ENCODE data around the gene CLCN5. TPM values are rescaled to one million over a fixed set of nuclear protein-coding genes. Genes with fewer than 3 reads are reported as not detected.

The CLCN5 gene
- total and polyA plus RNA-seq, 10 of the 15 experiments (the other 5 are each of a cell fraction or from before 2014, with no cell fraction given): 0.33 to 3.8 (median 2.6) TPM

- ChIA-PET POLR2A (no interaction called here), RAD21 (ENCODE audit: unreplicated experiment) (interaction anchor here (1.1 to 4.5 kb wide), 2 partner anchors 34 to 37 kb away, joined by 4 to 46 read pairs; no protein-coding TSS in a partner anchor), CTCF (interaction anchor here (0.9 to 6.9 kb wide), 8 partner anchors 8 to 684 kb away, joined by 3 to 85 read pairs (median 8); partner anchors contain the start of genes CLCN5 and PPP1R3F), SMC1A (ENCODE audit: uncharacterized antibody, unreplicated experiment) (interaction anchor here (0.6 to 3.7 kb wide), 5 partner anchors 36 to 116 kb away, joined by 3 to 35 read pairs (median 4); no protein-coding TSS in a partner anchor)
- no peaks in the 10 kb centered on the region for H3K36me3 ChIP-seq (ENCODE audit: control insufficient read depth in 2 of 2, insufficient read depth in 2 of 2, low read length in 1 of 2)
- DNase-seq (ENCODE audit: low read depth, low spot score) (no peak), FAIRE-seq (peak; percentile 92), ATAC-seq (peak; percentile 39; the same call in 2 of the 3 replicates)
- no peaks in the 10 kb centered on the region for H3K9me3 ChIP-seq (replicated peaks; ENCODE audit: control insufficient read depth, insufficient read depth, low read length)
- H3K27ac ChIP-seq (ENCODE audit: control insufficient read depth, insufficient read depth): no peak overlapping the region
- WGBS (ENCODE audit: insufficient coverage, insufficient replicate concordance, low lambda C conversion rate, missing lambda C conversion rate): 2% methylated on average over 3 of the region's 3 CpGs
- H3K4me2 ChIP-seq (ENCODE audit: control insufficient read depth, insufficient read depth): no peak overlapping the region
- TF ChIP-seq BCL3 (IDR thresholded peaks at IDR 0.05; ENCODE audit: borderline replicate concordance, insufficient read depth, low read depth, low read length, poor library complexity, severe bottlenecking): no peak
- TF ChIP-seq E4F1 (IDR thresholded peaks at IDR 0.05; ENCODE audit: borderline replicate concordance, partially characterized antibody): no peak
- no peak for TF ChIP-seq FOXK2 (IDR thresholded peaks at IDR 0.05)
- TF ChIP-seq CTCF (IDR thresholded peaks at IDR 0.05 in 2 of 3, conservative IDR thresholded peaks at IDR 0.05 in 1 of 3; ENCODE audit: control insufficient read depth in 2 of 3, extremely low read depth in 1 of 3, insufficient read depth in 1 of 3, low read depth in 3 of 3, low read length in 3 of 3): peak; percentile 36 to 53 (median 46)
- TF ChIP-seq KLF5 (IDR thresholded peaks at IDR 0.05; ENCODE audit: partially characterized antibody): no peak
- no peak for TF ChIP-seq ASH2L (IDR thresholded peaks at IDR 0.05; ENCODE audit: borderline replicate concordance, low read depth)
- TF ChIP-seq RAD21 (IDR thresholded peaks at IDR 0.05; ENCODE audit: insufficient read depth, low read depth, low read length): peak; percentile 44
- peak; percentile 34; the same call in 1 of the 2 replicates for TF ChIP-seq SMC3 (IDR thresholded peaks at IDR 0.05; ENCODE audit: borderline replicate concordance, low read length)
- no peaks in the 10 kb centered on the region for H3K79me2 ChIP-seq (ENCODE audit: control insufficient read depth, insufficient read depth, low read length)
- H3K27me3 ChIP-seq (replicated peaks in 1 of 2; ENCODE audit: control insufficient read depth in 2 of 2, insufficient read depth in 2 of 2, low read length in 1 of 2): no peaks in the 10 kb centered on the region
- in situ Hi-C loops (cut with MboI) (no loop called here), intact Hi-C loops (cut with micrococcal nuclease; ENCODE audit: unreplicated experiment) (loop anchor here (1.0 kb wide), 2 partner anchors 36 to 115 kb away; no protein-coding TSS in a partner anchor)
- no TSS peak for BruUV-seq (replicated peaks)
- H3K9ac ChIP-seq (ENCODE audit: control insufficient read depth, insufficient read depth, low read length): no peak overlapping the region
- H3K4me3 ChIP-seq: no peak overlapping the region
- no peaks in the 10 kb centered on the region for H4K20me1 ChIP-seq (ENCODE audit: control insufficient read depth, insufficient read depth)
- no peaks in the 10 kb centered on the region; the same call in 1 of the 2 replicates for H3K4me1 ChIP-seq (ENCODE audit: control insufficient read depth, insufficient read depth, low read length)
- H2AFZ ChIP-seq (ENCODE audit: control insufficient read depth, low read depth, low read length): no peak overlapping the region
Measured at GRCh38 chrX:49876750-49877149, 45.6 kb upstream of the CLCN5 start.
